Gastrocnemius medialis (tissue), 4 donors: Measurements from ENCODE around the gene PLAGL2.

Experiments used
- POLR2A ChIP-seq, 2 donors: fragments of 450-650 bp; IDR thresholded peaks; one replicate each; pipeline ENCODE4 v1.6.1; 2017; ENCODE audit warnings: antibody characterized with exemption in 2 of 2, mild to moderate bottlenecking in 2 of 2, moderate library complexity in 2 of 2
- TF ChIP-seq, protein P1 (sequence below), 5 experiments: fragments of 450-650 bp in 3 of 5; fragments of 200-600 bp in 2 of 5; sonication (generic) in 2 of 5; IDR thresholded peaks in 4 of 5; conservative IDR thresholded peaks in 1 of 5; 1 replicate in 4 of 5; 2 replicates in 1 of 5; pipeline ENCODE4 v1.5.1; 2016 to 2019; ENCODE audit warnings: antibody characterized with exemption in 5 of 5, mild to moderate bottlenecking in 3 of 5, moderate library complexity in 3 of 5

DNA sequence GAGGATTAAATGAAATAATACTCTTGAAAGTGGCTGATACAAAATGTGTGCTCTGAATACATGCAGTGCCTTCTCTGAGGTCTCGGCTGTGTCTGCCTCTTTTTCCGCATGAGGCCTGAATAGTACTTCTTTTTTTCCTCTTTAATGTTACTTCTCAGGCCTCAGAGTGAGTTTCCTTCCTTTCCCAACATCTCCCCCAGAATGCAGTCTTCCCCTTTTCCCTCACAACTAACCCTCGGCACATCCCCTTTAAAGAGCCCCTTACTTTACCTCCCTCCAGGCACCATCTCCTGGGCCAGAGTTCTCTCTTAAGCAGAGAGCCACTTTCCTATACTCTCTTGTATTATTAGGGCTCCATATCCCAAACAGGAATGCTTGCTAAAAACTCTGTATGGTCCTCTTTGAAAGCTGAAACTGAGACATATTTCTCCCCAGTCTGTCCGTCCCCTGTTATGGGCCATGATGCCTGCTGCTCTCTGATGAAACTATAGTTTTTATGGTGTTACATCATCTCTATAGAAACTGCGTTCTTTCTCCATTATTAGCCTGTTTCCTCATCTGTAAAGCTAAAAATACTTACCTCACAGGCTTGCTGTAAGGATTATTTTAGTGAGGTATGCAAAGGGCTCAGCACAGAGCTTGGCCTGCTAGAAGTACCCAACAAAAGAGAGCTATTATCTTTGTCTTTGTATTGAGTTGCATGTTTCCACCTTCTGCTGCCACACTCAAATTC, 2.3 kb downstream of the PLAGL2 start:
- TF ChIP-seq, protein P1, sequence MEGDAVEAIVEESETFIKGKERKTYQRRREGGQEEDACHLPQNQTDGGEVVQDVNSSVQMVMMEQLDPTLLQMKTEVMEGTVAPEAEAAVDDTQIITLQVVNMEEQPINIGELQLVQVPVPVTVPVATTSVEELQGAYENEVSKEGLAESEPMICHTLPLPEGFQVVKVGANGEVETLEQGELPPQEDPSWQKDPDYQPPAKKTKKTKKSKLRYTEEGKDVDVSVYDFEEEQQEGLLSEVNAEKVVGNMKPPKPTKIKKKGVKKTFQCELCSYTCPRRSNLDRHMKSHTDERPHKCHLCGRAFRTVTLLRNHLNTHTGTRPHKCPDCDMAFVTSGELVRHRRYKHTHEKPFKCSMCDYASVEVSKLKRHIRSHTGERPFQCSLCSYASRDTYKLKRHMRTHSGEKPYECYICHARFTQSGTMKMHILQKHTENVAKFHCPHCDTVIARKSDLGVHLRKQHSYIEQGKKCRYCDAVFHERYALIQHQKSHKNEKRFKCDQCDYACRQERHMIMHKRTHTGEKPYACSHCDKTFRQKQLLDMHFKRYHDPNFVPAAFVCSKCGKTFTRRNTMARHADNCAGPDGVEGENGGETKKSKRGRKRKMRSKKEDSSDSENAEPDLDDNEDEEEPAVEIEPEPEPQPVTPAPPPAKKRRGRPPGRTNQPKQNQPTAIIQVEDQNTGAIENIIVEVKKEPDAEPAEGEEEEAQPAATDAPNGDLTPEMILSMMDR (IDR thresholded peaks at IDR 0.05 in 4 of 5, conservative IDR thresholded peaks at IDR 0.05 in 1 of 5), result no peak
- peak; percentile 42 to 57 for TF ChIP-seq POLR2A (IDR thresholded peaks at IDR 0.05)
